ENCODE results near the gene PTPRC. TPM values are rescaled to one million over a fixed set of nuclear protein-coding genes. Genes with fewer than 3 reads are reported as not detected.
"Not testable (repeated sequence)": the region's sequence is repeated elsewhere in the genome, so short reads cannot be mapped to it uniquely, and the experiment has no call there.

Gene PTPRC, protein sequence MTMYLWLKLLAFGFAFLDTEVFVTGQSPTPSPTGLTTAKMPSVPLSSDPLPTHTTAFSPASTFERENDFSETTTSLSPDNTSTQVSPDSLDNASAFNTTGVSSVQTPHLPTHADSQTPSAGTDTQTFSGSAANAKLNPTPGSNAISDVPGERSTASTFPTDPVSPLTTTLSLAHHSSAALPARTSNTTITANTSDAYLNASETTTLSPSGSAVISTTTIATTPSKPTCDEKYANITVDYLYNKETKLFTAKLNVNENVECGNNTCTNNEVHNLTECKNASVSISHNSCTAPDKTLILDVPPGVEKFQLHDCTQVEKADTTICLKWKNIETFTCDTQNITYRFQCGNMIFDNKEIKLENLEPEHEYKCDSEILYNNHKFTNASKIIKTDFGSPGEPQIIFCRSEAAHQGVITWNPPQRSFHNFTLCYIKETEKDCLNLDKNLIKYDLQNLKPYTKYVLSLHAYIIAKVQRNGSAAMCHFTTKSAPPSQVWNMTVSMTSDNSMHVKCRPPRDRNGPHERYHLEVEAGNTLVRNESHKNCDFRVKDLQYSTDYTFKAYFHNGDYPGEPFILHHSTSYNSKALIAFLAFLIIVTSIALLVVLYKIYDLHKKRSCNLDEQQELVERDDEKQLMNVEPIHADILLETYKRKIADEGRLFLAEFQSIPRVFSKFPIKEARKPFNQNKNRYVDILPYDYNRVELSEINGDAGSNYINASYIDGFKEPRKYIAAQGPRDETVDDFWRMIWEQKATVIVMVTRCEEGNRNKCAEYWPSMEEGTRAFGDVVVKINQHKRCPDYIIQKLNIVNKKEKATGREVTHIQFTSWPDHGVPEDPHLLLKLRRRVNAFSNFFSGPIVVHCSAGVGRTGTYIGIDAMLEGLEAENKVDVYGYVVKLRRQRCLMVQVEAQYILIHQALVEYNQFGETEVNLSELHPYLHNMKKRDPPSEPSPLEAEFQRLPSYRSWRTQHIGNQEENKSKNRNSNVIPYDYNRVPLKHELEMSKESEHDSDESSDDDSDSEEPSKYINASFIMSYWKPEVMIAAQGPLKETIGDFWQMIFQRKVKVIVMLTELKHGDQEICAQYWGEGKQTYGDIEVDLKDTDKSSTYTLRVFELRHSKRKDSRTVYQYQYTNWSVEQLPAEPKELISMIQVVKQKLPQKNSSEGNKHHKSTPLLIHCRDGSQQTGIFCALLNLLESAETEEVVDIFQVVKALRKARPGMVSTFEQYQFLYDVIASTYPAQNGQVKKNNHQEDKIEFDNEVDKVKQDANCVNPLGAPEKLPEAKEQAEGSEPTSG (N-terminal part only)
- total RNA-seq, result 62.8 TPM

DNA sequence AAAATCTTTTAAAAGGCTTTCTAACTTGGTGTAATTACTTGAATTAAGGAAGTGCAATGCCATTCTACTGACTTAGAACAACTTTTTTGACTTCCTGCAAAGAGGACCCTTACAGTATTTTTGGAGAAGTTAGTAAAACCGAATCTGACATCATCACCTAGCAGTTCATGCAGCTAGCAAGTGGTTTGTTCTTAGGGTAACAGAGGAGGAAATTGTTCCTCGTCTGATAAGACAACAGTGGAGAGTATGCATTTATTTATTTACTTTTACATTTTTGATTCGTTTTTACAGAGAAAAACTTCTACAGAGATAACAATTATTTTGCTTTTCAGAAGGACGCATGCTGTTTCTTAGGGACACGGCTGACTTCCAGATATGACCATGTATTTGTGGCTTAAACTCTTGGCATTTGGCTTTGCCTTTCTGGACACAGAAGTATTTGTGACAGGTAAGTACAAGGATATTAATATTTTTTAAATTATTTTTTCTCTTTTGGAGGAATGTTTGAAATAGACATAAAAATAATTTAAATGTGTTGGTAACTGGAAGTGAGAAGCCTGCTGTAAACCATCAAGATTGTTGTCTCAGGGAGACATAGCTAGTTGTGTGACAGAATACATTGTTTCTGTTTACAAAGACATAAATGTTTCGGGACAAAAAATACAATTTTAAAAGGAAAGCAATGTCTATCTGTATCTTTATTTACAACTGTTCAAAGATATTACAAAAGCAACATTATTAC is at the start of gene PTPRC:
Gene PTPRC (plus strand): TSS at position 147 of the 742 bp plus-strand sequence. CDS start 229 bp downstream, at position 376.
- intact Hi-C loops (cut with DNase I), result no loop called here
- DNase-seq (ENCODE audit: low spot score) (no peak), ATAC-seq (peak; percentile 82)

DNA sequence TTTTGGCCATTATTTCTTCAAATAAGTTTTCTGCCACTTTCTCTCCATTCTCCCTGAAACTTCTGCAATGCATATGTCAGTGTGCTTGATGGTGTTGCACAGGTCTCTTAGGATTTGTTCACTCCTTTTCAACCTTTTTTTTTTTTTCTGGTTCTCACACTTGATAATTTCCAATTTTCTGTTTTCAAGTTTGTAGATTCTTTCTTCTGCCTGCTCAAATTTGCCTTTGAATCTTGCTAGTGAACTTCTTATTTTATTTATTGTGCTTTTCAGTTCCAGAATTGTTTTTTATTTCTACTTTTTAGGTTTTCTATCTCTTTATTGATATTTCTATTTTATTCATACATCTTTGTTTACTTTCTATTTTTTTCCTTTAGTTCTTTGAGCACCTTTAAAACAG is 48.4 kb upstream of the PTPRC start:
- DNase-seq (ENCODE audit: low spot score) (no peak), ATAC-seq (no peak)
- intact Hi-C loops (cut with DNase I), result no loop called here

DNA sequence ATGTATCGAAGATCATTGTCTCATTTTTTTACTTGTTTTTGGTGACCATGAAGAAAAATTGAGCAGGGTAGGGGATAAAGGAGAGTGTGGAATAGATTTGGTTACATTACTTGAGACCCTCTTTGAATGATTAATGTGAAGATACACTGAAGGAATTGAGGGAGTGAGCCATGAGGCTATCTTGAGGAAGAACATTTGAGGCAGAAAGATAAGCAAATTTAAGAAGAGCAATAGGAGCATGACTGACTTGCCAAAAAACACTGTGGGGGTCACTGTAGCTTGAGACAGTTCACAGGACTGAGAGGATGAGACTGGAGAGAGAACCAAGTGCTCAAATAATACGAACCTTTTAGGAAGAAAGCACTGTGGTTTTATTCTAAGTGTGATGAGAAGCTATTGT is 43.1 kb upstream of the PTPRC start:
- intact Hi-C loops (cut with DNase I), result no loop called here
- DNase-seq (ENCODE audit: low spot score), result no peak
- no peak for ATAC-seq

DNA sequence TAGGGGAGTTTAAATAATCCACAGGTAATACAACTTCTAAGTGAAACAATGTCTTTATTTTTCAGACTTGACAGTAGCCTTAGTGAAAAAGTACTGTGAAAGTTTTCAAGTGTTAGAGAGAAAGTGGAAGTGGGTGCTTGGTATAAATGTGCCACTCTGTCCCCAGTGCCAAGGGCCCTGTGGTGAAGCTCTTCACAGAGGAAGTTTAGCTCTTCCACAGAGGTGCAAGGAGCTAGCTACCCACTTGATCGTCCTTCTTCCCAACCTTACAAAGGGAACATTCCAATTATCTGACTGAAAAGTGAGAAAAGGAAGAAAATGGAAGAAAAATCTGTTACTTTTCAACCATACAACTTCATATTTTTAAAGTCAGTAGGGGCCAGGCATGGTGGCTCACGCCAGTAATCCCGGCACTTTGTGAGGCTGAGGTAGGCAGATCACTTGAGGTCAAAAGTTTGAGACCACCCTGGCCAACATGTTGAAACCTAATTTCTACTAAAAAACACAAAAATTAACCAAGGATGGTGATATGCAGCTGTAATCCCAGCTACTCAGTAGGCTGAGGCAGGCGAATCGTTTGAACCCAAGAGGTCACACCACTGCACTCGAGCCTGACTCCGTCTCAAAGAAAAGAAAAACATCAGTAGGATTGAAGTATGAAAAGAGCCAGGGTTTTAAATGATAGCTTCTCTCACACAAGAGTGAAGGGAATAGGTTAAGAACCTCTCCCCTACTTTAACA is 41.0 kb upstream of the PTPRC start:
- ATAC-seq (peak; percentile 51), DNase-seq (ENCODE audit: low spot score) (no peak)
- intact Hi-C loops (cut with DNase I), result no loop called here

DNA sequence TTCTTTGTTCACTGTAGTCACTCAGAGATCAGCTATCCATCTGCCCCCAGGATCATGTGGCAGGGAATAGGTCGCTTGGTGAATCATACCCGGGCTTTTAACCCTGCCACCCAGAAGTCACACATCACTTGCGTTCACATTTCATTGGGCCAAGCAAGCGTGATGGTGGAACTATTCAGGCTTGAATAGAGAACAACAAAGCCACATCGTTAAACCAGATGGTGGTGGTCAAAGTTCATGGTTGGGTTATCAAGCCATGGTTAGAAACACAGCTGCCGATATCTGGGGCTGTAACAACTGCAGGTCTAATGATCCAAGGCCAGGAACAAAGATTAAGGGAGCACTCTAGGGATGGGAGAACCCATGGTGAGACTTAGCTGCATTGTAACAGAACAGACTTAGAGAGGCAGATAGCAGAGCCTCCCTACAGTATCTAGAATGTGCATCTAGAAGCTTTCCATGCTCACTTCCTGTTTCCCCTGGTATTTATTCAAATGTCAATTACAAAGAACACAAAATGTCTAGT is 40.0 kb upstream of the PTPRC start:
- DNase-seq (ENCODE audit: low spot score) (no peak), ATAC-seq (no peak)
- intact Hi-C loops (cut with DNase I), result no loop called here

DNA sequence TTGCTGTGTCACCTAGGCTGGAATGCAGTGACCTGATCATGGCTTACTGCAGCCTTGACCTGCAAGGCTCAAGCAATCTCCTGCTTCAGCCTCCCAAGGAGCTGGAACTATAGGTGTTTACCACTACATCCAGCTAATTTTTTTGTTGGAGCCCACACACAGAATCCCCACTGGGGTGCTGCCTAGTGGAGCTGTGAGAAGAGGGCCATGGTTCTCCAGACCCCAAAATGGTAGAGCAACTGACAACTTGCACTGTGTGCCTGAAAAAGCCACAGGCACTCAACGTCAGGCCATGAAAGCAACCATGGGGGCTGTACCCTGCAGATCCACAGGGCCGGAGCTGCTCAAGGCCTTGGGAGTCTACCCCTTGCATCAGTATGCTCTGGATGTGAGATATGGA is 39.1 kb upstream of the PTPRC start:
- intact Hi-C loops (cut with DNase I), result no loop called here
- no peak for ATAC-seq

DNA sequence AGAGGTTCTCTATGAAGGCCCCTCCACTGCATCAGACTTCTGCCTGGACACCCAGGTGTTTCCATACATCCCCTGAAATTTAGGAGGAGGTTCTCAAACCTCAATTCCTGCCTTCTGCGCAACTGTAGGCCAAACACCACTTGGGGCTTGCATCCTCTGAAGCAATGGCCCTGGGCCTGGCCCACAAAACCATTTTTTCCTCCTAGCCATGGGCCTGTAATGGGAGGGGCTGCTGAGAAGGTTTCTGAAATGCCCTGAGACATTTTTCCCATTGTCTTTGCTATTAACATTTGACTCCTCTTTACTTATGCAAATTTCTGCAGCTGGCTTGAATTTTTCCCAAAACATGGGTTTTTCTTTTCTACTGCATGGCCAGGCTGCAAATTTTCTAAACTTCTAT is 37.9 kb upstream of the PTPRC start:
- no peak for ATAC-seq
- intact Hi-C loops (cut with DNase I), result no loop called here
- no peak for DNase-seq (ENCODE audit: low spot score)

More for the DNA sequence above, 39.1 kb upstream of the PTPRC start:
- no peak for DNase-seq (ENCODE audit: low spot score)

DNA sequence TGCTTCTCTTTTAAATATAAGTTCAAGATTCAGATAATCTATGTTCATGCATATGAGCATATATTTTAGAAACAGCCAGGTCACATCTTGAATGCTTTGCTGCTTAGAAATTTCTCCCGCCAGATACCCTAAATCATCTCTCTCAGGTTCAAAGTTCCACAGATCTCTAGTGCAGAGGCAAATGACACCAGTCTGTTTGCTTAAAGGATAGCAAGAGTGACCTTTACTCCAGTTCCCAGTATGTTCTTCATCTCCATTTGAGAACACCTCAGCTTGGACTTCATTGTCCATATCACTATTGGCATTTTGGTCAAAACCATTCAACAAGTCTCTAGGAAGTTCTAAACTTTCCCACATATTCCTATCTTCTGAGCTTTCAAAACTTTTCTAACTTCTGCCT is 37.5 kb upstream of the PTPRC start:
- intact Hi-C loops (cut with DNase I); DNase-seq (ENCODE audit: low spot score); ATAC-seq: not testable (repeated sequence)

DNA sequence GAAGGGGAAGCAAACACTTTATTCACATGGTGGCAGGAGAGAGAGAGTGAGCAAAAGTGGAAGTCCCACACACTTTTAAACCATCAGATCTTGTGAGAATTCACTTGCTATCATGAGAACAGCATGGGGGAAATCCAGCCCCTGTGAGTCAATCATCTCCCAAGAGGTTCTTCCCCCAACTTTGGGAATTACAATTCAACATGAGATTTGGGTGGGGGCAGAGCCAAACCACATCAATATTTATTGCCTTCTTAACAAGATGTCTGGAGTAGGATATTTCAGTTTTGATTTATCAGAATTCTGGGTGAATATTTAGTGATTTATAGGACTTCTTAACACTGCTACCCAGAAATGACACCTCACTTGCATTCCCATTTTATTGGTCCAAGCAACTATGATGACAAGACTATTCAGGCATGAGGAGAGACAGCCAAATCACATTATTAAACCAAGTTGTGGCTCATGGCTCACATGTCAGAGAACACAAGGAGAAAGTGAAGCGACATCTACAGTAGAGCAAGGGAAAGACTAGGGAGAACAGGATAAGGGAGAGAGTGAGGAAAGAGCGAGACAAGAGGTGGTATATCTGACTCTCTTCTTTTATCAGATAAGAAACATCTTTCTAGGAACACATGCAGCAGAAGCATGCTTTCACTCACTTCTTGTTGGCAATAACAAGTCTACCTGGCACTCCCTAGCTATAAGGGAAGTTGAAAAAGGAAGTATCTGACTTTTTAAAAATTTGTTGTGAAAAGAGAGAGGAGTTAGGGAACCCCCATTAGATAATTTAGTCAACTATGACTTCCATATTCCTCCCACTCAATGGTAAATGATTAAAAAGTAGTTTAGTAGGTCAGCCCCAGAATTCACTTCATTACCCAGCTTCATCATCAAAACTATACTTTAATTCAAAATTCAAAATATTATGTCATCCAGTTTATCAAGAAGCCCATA is 36.6 kb upstream of the PTPRC start:
- ATAC-seq (no peak), DNase-seq (ENCODE audit: low spot score) (no peak)
- intact Hi-C loops (cut with DNase I), result no loop called here

DNA sequence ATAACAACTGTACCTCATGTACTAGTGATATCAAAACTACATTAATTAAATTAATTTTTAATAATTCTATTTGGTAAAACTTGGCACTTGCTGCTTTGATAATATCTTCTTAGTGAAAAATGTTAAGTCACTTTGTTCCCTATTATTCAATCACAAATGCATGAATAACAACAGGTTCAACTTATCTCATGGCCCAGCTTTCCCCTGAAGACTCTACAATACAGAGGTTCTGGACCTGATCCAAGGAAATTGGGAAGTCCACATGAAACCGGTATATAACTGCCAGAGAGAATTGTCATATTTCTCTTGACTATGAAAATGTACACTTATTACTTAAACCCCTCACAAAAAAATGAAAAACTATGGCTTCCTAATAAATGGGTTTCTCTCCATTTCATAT is 33.9 kb upstream of the PTPRC start:
- no peak for ATAC-seq
- no peak for DNase-seq (ENCODE audit: low spot score)
- intact Hi-C loops (cut with DNase I), result no loop called here

DNA sequence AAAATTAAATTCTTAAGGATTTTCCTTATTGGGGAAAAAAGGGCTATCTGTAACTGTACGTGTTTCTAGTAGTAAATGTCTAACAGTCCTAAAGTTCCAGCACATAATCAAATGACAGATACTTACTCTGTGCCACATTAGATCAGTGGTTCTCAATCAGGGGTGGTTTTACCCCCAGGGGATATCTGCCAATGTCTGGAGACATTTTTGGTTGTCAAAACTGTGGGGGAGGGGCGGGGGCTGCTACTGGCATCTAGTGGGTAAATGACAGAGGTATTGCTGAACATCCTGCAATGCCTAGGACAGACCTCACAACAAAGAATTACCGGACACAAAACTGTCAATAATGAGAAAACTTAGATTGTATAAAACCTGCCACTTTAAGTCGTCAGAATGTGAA is 33.4 kb upstream of the PTPRC start:
- ATAC-seq (no peak), DNase-seq (ENCODE audit: low spot score) (no peak)
- intact Hi-C loops (cut with DNase I), result no loop called here

DNA sequence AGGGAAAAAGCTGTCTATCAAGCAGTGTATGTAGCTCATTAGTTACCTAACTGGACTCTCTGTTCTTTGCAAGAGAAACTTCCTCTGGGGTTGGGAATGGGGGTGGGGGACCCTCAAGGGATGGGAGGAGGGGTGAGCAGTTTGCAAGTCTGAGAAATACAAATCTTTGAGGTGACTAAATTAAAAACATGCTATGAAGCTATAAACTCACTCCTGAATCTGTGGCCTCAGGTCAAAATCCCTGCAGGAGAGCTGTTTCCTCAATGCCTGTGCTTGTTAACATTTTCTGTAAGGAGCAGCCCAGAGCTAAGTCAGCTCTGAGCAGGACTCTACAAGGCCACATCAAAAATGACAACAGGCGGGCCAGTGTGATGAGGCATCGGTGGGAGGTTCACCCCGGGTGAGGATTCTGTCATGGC is 32.8 kb upstream of the PTPRC start:
- DNase-seq (ENCODE audit: low spot score) (no peak), ATAC-seq (no peak)

DNA sequence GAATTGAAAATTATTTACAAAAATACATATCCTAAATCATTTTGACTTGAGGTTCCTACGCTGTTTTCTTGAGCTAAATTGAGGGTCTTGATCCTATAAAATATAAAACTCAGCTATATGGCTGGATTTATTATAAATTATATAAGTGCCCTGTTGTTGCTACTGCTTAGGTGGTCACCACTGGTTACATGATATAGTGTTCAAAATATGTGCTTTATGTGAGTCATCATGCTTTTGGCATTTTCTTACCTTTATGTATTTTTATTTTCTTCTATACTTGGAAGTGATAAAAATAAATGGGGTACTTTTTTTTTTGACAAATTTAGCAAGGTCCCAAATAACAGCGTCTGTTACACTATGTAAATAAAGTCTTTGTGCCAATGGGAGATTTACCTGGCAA is 31.1 kb upstream of the PTPRC start:
- intact Hi-C loops (cut with DNase I), result no loop called here
- DNase-seq (ENCODE audit: low spot score) (no peak), ATAC-seq (no peak)

More for the DNA sequence above, 32.8 kb upstream of the PTPRC start:
- intact Hi-C loops (cut with DNase I), result no loop called here

DNA sequence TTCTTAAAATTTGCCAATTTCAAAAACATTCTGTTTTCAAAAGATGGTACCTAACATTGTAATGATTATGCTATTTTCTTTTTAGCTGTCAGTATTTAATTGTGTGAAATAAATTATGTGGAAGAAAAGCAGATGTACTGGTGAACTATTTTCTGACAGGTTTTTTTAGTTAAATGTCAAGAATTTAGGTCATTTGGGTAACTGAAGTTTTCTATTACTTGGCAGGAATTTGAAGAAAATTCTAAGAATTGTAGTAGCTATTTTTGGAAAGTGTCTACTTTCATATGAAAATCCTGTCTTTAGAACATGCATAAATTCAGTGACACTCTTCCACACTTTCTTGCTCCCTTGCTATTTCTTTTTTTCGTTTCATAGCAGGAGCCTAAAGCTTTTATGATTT is 28.5 kb upstream of the PTPRC start:
- no peak for DNase-seq (ENCODE audit: low spot score)

DNA sequence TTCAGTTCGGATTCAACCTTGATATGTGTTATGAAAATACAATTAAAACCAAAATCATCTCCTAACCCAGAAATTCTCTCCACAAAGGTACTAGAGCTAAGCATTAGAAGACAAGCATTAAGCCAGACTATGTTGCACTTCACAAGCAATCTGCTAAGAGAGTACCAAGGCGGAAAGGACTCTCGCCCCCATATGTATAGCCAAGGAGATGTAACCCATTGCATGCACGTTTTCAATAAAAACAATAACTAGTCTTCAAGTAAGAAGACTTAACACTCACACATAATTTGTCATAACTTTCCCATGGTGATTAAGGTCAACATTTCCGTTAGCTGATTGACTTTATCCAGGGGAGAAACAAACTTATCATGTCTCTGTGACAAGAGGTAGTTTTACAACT is 27.6 kb upstream of the PTPRC start:
- ATAC-seq, result no peak
- DNase-seq (ENCODE audit: low spot score), result no peak
- intact Hi-C loops (cut with DNase I), result no loop called here

More for the DNA sequence above, 28.5 kb upstream of the PTPRC start:
- ATAC-seq, result no peak
- intact Hi-C loops (cut with DNase I), result no loop called here

DNA sequence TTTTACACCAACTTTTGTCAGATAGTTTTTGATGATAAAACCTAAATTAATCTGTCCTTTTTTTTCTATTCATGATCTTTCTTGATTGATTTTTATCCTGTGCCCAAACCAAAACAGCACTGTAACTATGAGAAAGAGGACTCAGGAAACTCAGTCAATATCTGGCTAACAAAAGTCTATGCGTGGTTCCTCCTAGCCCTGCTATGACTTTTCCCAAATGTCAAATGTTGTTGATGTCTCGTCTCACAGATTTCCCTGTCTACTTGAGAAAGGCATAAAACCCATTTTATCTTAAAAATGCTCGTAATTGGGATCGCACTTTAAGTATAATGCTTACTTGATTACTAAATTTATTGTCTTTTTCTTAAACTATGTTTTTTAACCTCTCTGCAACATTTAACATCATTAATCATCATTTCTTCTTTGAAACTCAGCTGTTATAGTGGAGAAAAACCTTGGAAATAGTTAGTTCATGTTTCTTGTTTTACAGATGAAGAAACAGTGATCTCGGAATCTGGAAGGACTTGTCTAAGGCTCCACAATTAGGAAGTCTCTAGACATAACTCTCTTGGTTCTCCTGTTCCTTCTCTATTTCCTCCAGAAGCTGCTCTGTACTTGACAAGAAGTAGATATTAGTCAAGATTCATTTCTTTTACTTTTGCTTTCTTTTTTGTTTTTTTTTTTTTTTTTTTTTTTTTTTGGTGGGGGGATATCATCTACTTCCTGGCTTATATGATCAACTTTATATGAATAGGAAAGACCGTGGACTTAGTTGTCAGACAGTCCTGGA is 26.2 kb upstream of the PTPRC start:
- DNase-seq (ENCODE audit: low spot score) (no peak), ATAC-seq (no peak)
- intact Hi-C loops (cut with DNase I), result no loop called here

Data from sciatic nerve (tissue), 2 donors.